MM.1S (cell line): ENCODE measurements around the gene CALY.

Source experiments
- CTCF ChIP-seq: fragments of 300-600 bp; sonication (generic); IDR thresholded peaks from 2 replicates; pipeline ENCODE4 v1.5.1; 2016; ENCODE audit warnings: antibody characterized with exemption, low read length, mixed read lengths
- EZH2 ChIP-seq: fragments of 300-600 bp; sonication (generic); optimal IDR thresholded peaks from 2 replicates; pipeline ENCODE3; 2017; ENCODE audit warnings: low read depth, mild to moderate bottlenecking, antibody characterized with exemption, low read length, mixed read lengths
- EZH2phosphoT487 ChIP-seq: fragments of 300-600 bp; sonication (generic); IDR thresholded peaks from 2 replicates; pipeline ENCODE4 v1.6.1; 2018; ENCODE audit warnings: antibody characterized with exemption, low read length

- no peak for TF ChIP-seq CTCF
- no peak for TF ChIP-seq EZH2phosphoT487
- no peak for TF ChIP-seq EZH2
Measured at GRCh38 chr10:133276435-133277201, 60.1 kb downstream of the CALY start, which contains the start of gene ADAM8.
